Neural progenitor cell (in vitro differentiated cells): ENCODE results near the gene SZRD1. TPM values are rescaled to one million over a fixed set of nuclear protein-coding genes. Genes with fewer than 3 reads are reported as not detected.

Source experiments
- DNase-seq: peaks from one replicate; pipeline ENCODE4 v3.0.0-alpha.2; 2016; ENCODE audit warnings: low spot score
- H2AFZ ChIP-seq: fragments of 200-600 bp; sonication (generic); replicated peaks from 2 replicates; pipeline ENCODE4 v1.6.1; 2016; ENCODE audit warnings: antibody characterized with exemption
- H3F3A ChIP-seq: fragments of 200-600 bp; sonication (generic); 2 replicates; pipeline ENCODE4 v1.6.1; 2016; ENCODE audit warnings: antibody characterized with exemption, low read depth
- H3K27ac ChIP-seq: fragments of 200-600 bp; sonication (generic); 2 replicates; pipeline ENCODE4 v1.5.1; 2016; ENCODE audit warnings: mild to moderate bottlenecking
- H3K27me3 ChIP-seq: fragments of 200-600 bp; sonication (generic); 2 replicates; pipeline ENCODE4 v1.6.1; 2016; ENCODE audit warnings: mild to moderate bottlenecking, moderate library complexity
- H3K36me3 ChIP-seq: fragments of 200-600 bp; sonication (generic); 2 replicates; pipeline ENCODE4 v1.5.1; 2016
- H3K4me1 ChIP-seq: fragments of 200-600 bp; sonication (generic); 2 replicates; pipeline ENCODE4 v1.6.1; 2016; ENCODE audit warnings: mixed run types
- H3K4me2 ChIP-seq: fragments of 200-600 bp; sonication (generic); 2 replicates; pipeline ENCODE4 v1.6.1; 2016
- H3K4me3 ChIP-seq: fragments of 200-600 bp; sonication (generic); 2 replicates; pipeline ENCODE4 v1.5.1; 2016
- H3K79me2 ChIP-seq: fragments of 200-600 bp; sonication (generic); 2 replicates; pipeline ENCODE4 v1.6.1; 2016; ENCODE audit warnings: low read depth
- H3K9ac ChIP-seq: fragments of 200-600 bp; sonication (generic); 2 replicates; pipeline ENCODE4 v1.6.1; 2016
- H3K9me3 ChIP-seq: fragments of 200-600 bp; sonication (generic); 2 replicates; pipeline ENCODE4 v1.5.1; 2016; ENCODE audit warnings: low read depth
- H4K20me1 ChIP-seq: fragments of 200-600 bp; sonication (generic); 2 replicates; pipeline ENCODE4 v1.6.1; 2016; ENCODE audit warnings: low read depth
- H3K27ac Mint-ChIP-seq: 3 replicates; pipeline ENCODE4 v1.8.0; 2021; ENCODE audit warnings: mixed read lengths
- H3K27me3 Mint-ChIP-seq: 2 replicates; pipeline ENCODE4 v1.8.0; 2022; ENCODE audit warnings: low read depth, mild to moderate bottlenecking, inconsistent platforms, moderate library complexity, mixed read lengths; ENCODE audit not compliant: insufficient read depth
- H3K36me3 Mint-ChIP-seq: 3 replicates; pipeline ENCODE4 v1.8.0; 2021; ENCODE audit warnings: mixed read lengths
- H3K4me1 Mint-ChIP-seq: 3 replicates; pipeline ENCODE4 v1.8.0; 2021; ENCODE audit warnings: mixed read lengths
- H3K4me3 Mint-ChIP-seq: 3 replicates; pipeline ENCODE4 v1.8.0; 2021; ENCODE audit warnings: mild to moderate bottlenecking, moderate library complexity, mixed read lengths
- H3K9me3 Mint-ChIP-seq: 3 replicates; pipeline ENCODE4 v1.8.0; 2020; ENCODE audit warnings: mixed read lengths
- CTCF ChIP-seq: fragments of 200-600 bp; sonication (generic); IDR thresholded peaks from 2 replicates; pipeline ENCODE4 v1.5.1; 2017; ENCODE audit warnings: antibody characterized with exemption, mild to moderate bottlenecking
- EZH2 ChIP-seq: fragments of 200-600 bp; sonication (generic); IDR thresholded peaks from 2 replicates; pipeline ENCODE4 v1.6.1; 2017; ENCODE audit warnings: antibody characterized with exemption, mild to moderate bottlenecking, moderate library complexity
- EZH2phosphoT487 ChIP-seq: fragments of 200-600 bp; sonication (generic); IDR thresholded peaks from 2 replicates; pipeline ENCODE4 v1.6.1; 2017; ENCODE audit warnings: antibody characterized with exemption
- total RNA-seq: library from RNA; depleted of rRNA; stranded (reverse); fragments of >200 nt; gene quantifications from 2 replicates; pipeline ENCODE4 v1.2.3, GENCODE V29; 2015; ENCODE audit warnings: low replicate concordance

Gene SZRD1
- total RNA-seq, 1 donor from 2014 or later: 50.2 TPM

- H3K27me3 ChIP-seq: no peaks in the 10 kb centered on the region
- H3F3A ChIP-seq: no peaks in the 10 kb centered on the region
- H3K27me3 Mint-ChIP-seq: no peaks in the 10 kb centered on the region
- peaks cover 100% of the 10 kb centered on the region for H3K79me2 ChIP-seq
- no peaks in the 10 kb centered on the region for H3K36me3 ChIP-seq
- no peak overlapping the region for H3K27ac ChIP-seq
- peaks cover 13% of the 10 kb centered on the region for H3K4me1 Mint-ChIP-seq
- no peak for TF ChIP-seq CTCF
- TF ChIP-seq EZH2: no peak
- TF ChIP-seq EZH2phosphoT487: no peak
- no peak overlapping the region for H2AFZ ChIP-seq
- H3K9me3 Mint-ChIP-seq: no peaks in the 10 kb centered on the region
- no peak overlapping the region for H3K4me3 ChIP-seq
- no peak overlapping the region for H3K9ac ChIP-seq
- no peak for DNase-seq
- no peak overlapping the region for H3K4me2 ChIP-seq
- H3K27ac Mint-ChIP-seq: no peak overlapping the region
- peaks cover 6% of the 10 kb centered on the region for H3K36me3 Mint-ChIP-seq
- no peaks in the 10 kb centered on the region for H3K9me3 ChIP-seq
- peaks cover 6% of the 10 kb centered on the region for H3K4me1 ChIP-seq
- H3K4me3 Mint-ChIP-seq: no peak overlapping the region
- peaks cover 89% of the 10 kb centered on the region for H4K20me1 ChIP-seq
Measured at GRCh38 chr1:16387201-16388188, 20.5 kb downstream of the SZRD1 start.

- Histone ChIP-seq H3K4me3 (no peak overlapping the region), H3K36me3 (no peaks in the 10 kb centered on the region), H3K79me2 (peaks cover 77% of the 10 kb centered on the region), H2AFZ (no peak overlapping the region), H3K4me1 (peaks cover 11% of the 10 kb centered on the region), H4K20me1 (peaks cover 86% of the 10 kb centered on the region), H3F3A (no peaks in the 10 kb centered on the region), H3K4me2 (no peak overlapping the region), H3K27me3 (no peaks in the 10 kb centered on the region), H3K9me3 (no peaks in the 10 kb centered on the region), H3K9ac (no peak overlapping the region), H3K27ac (no peak overlapping the region)
- Mint-ChIP-seq H3K27me3 (no peaks in the 10 kb centered on the region), H3K9me3 (no peaks in the 10 kb centered on the region), H3K4me1 (peaks cover 20% of the 10 kb centered on the region), H3K27ac (no peak overlapping the region), H3K4me3 (no peak overlapping the region), H3K36me3 (peaks cover 5% of the 10 kb centered on the region)
- TF ChIP-seq EZH2: no peak
- no peak for TF ChIP-seq CTCF
- TF ChIP-seq EZH2phosphoT487: no peak
- no peak for DNase-seq
Measured at GRCh38 chr1:16391411-16391810, 24.4 kb downstream of the SZRD1 start.

- peaks cover 5% of the 10 kb centered on the region for H3K36me3 Mint-ChIP-seq
- Histone ChIP-seq H4K20me1 (peaks cover 70% of the 10 kb centered on the region), H3K79me2 (peaks cover 62% of the 10 kb centered on the region), H3K4me1 (peaks cover 11% of the 10 kb centered on the region), H3K9me3 (no peaks in the 10 kb centered on the region), H3K27ac (no peak overlapping the region), H2AFZ (no peak overlapping the region), H3F3A (no peaks in the 10 kb centered on the region), H3K27me3 (no peaks in the 10 kb centered on the region), H3K4me3 (no peak overlapping the region), H3K36me3 (no peaks in the 10 kb centered on the region), H3K4me2 (no peak overlapping the region), H3K9ac (no peak overlapping the region)
- H3K27me3 Mint-ChIP-seq: peaks cover under 1% of the 10 kb centered on the region
- no peaks in the 10 kb centered on the region for H3K9me3 Mint-ChIP-seq
- TF ChIP-seq EZH2 (no peak), EZH2phosphoT487 (no peak), CTCF (no peak)
- H3K4me1 Mint-ChIP-seq: peaks cover 20% of the 10 kb centered on the region
- peak overlapping the region; percentile 65 for H3K27ac Mint-ChIP-seq
- H3K4me3 Mint-ChIP-seq: peak overlapping the region; percentile 30
- no peak for DNase-seq
Measured at GRCh38 chr1:16392740-16393569, 25.9 kb downstream of the SZRD1 start.
